ENCODE measurements around the gene PAPOLA. TPM values are rescaled to one million over a fixed set of nuclear protein-coding genes. Genes with fewer than 3 reads are reported as not detected.
A peak's percentile ranks its signal among the peaks of the same experiment; 100 is the strongest.

PAPOLA gene
- total and polyA plus RNA-seq, 7 donors, result 55.5 to 141 (median 91.7) TPM

GRCh38 chr14:96581902-96582301 is 79.7 kb downstream of the PAPOLA start:
- intact Hi-C loops (cut with DNase I), result no loop called here
- Histone ChIP-seq H3K4me1 (no peaks in the 10 kb centered on the region), H3K9me3 (no peaks in the 10 kb centered on the region), H3K4me3 (no peak overlapping the region), H3K27me3 (ENCODE audit: insufficient read depth in 3 of 3, low read length in 2 of 3) (peaks cover 0 to 22% (median 0%) of the 10 kb centered on the region in 3 donors), H3K36me3 (ENCODE audit: insufficient read depth in 1 of 2, low read depth in 1 of 2) (no peaks in the 10 kb centered on the region), H3K27ac (no peak overlapping the region)
- no peak for TF ChIP-seq CTCF (IDR thresholded peaks at IDR 0.05)
- no peak for DNase-seq
- WGBS, 3 donors, result 77 to 89% (median 84%) methylated on average over 7 of the region's 7 CpGs
- no peak for ATAC-seq

GRCh38 chr14:96582411-96582961 is 80.3 kb downstream of the PAPOLA start:
- WGBS, 3 donors, result 61 to 67% (median 66%) methylated on average over 12 of the region's 12 CpGs

GRCh38 chr14:96582995-96583394 is 80.8 kb downstream of the PAPOLA start:
- DNase-seq, result no peak
- H3K9me3 ChIP-seq, result no peaks in the 10 kb centered on the region
- no peak for TF ChIP-seq CTCF (IDR thresholded peaks at IDR 0.05)
- H3K27ac ChIP-seq, result no peak overlapping the region
- 54 to 60% (median 57%) methylated on average over 4 of the region's 4 CpGs for WGBS, 3 donors
- no peak overlapping the region for H3K4me3 ChIP-seq
- peaks cover 0 to 28% (median 2%) of the 10 kb centered on the region in 3 donors for H3K27me3 ChIP-seq (ENCODE audit: insufficient read depth in 3 of 3, low read length in 2 of 3)
- intact Hi-C loops (cut with DNase I), result no loop called here
- no peaks in the 10 kb centered on the region for H3K36me3 ChIP-seq (ENCODE audit: insufficient read depth in 1 of 2, low read depth in 1 of 2)
- ATAC-seq, result no peak
- H3K4me1 ChIP-seq, result no peaks in the 10 kb centered on the region

More at GRCh38 chr14:96582411-96582961, 80.3 kb downstream of the PAPOLA start:
- ATAC-seq, result no peak
- DNase-seq, result no peak
- Histone ChIP-seq H3K4me1 (no peaks in the 10 kb centered on the region), H3K36me3 (ENCODE audit: insufficient read depth in 1 of 2, low read depth in 1 of 2) (no peaks in the 10 kb centered on the region), H3K27me3 (ENCODE audit: insufficient read depth in 3 of 3, low read length in 2 of 3) (peaks cover 0 to 28% (median 0%) of the 10 kb centered on the region in 3 donors), H3K4me3 (no peak overlapping the region), H3K27ac (no peak overlapping the region), H3K9me3 (no peaks in the 10 kb centered on the region)
- intact Hi-C loops (cut with DNase I), result no loop called here
- TF ChIP-seq CTCF (IDR thresholded peaks at IDR 0.05), result no peak

GRCh38 chr14:96583569-96584041 is 81.4 kb downstream of the PAPOLA start:
- intact Hi-C loops (cut with DNase I), result no loop called here
- H3K4me3 ChIP-seq, result no peak overlapping the region
- no peak overlapping the region for H3K27ac ChIP-seq
- DNase-seq (no peak), ATAC-seq (peak in 1 of 4 donors; percentile 6)
- no peaks in the 10 kb centered on the region for H3K36me3 ChIP-seq (ENCODE audit: insufficient read depth in 1 of 2, low read depth in 1 of 2)
- no peak for TF ChIP-seq CTCF (IDR thresholded peaks at IDR 0.05)
- WGBS, 3 donors, result 70 to 78% (median 78%) methylated on average over 10 of the region's 10 CpGs
- H3K4me1 ChIP-seq, result no peaks in the 10 kb centered on the region
- no peaks in the 10 kb centered on the region for H3K9me3 ChIP-seq
- peaks cover 0 to 28% (median 3%) of the 10 kb centered on the region in 3 donors for H3K27me3 ChIP-seq (ENCODE audit: insufficient read depth in 3 of 3, low read length in 2 of 3)

Measured in psoas muscle (tissue), 8 donors.